Thyroid gland (tissue), 4 donors: ENCODE results near the gene ATR. TPM values are rescaled to one million over a fixed set of nuclear protein-coding genes. Genes with fewer than 3 reads are reported as not detected.

Experiments used
- DNase-seq, 2 donors: peaks; one replicate each; pipeline ENCODE4 v3.0.0-alpha.2; 2019
- H3K27ac ChIP-seq, 3 donors: fragments of 200-600 bp; sonication (generic); 1 replicate in 2 of 3; 2 replicates in 1 of 3; pipeline ENCODE4 v1.5.1; 2016 to 2019; ENCODE audit warnings: mild to moderate bottlenecking in 1 of 3, moderate library complexity in 1 of 3
- H3K27me3 ChIP-seq: fragments of 200-600 bp; sonication (generic); one replicate; pipeline ENCODE4 v1.5.1; 2019
- H3K36me3 ChIP-seq, 2 donors: fragments of 200-600 bp; sonication (generic); one replicate each; pipeline ENCODE4 v1.5.1; 2016 to 2019
- H3K4me1 ChIP-seq, 2 donors: fragments of 200-600 bp; sonication (generic); one replicate each; pipeline ENCODE4 v1.5.1; 2017 to 2019
- H3K4me3 ChIP-seq, 3 donors: fragments of 200-600 bp; sonication (generic); replicated peaks in 1 of 3; 1 replicate in 2 of 3; 2 replicates in 1 of 3; pipeline ENCODE4 v1.5.1; 2016; ENCODE audit warnings: mild to moderate bottlenecking in 1 of 3
- H3K9me3 ChIP-seq: fragments of 200-600 bp; sonication (generic); one replicate; pipeline ENCODE4 v1.5.1; 2017
- POLR2A ChIP-seq, 2 donors: fragments of 450-650 bp; IDR thresholded peaks; one replicate each; pipeline ENCODE4 v1.6.1; 2017; ENCODE audit warnings: antibody characterized with exemption in 2 of 2, mild to moderate bottlenecking in 2 of 2, moderate library complexity in 1 of 2
- WGBS, 2 donors: methylation state at CpG; one replicate each; pipeline ENCODE4 v1.1.5; 2017; 5-methylcytosine and 5-hydroxymethylcytosine counted together
- intact Hi-C: fragments of 100-400 bp; cut with DNase I; formaldehyde crosslinking; loops from one replicate; pipeline ENCODE4 v1.15.1; 2023
- total RNA-seq, 4 donors: library from RNA; depleted of rRNA; stranded (reverse); fragments of >200 nt; gene quantifications; one replicate each; pipeline ENCODE4 v1.2.3, GENCODE V29; 2016
- TF ChIP-seq, protein P1 (sequence below), 6 experiments: fragments of 200-600 bp in 3 of 6; fragments of 450-650 bp in 3 of 6; sonication (generic) in 3 of 6; IDR thresholded peaks; one replicate each; pipeline ENCODE4 v1.5.1; 2016 to 2019; ENCODE audit warnings: antibody characterized with exemption in 6 of 6, mild to moderate bottlenecking in 2 of 6, inconsistent platforms in 1 of 6, moderate library complexity in 1 of 6

Gene ATR
- total RNA-seq, result 10 to 100 TPM; 38.7 to 62.1 (median 46.3) TPM

- peaks cover 0 to 16% of the 10 kb centered on the region in 2 donors for H3K4me1 ChIP-seq
- H3K36me3 ChIP-seq, result no peaks in the 10 kb centered on the region
- 1% methylated on average over 21 to 30 of the region's 65 CpGs for WGBS, 2 donors
- H3K27ac ChIP-seq, result peak within 1 kb of the TSS; percentile 82 to 95 (median 85)
- peak; percentile 97 to 98 for DNase-seq
- no peaks in the 10 kb centered on the region for H3K9me3 ChIP-seq
- intact Hi-C loops, result no loop called here
- TF ChIP-seq POLR2A (IDR thresholded peaks at IDR 0.05), result peak; percentile 16 to 80
- TF ChIP-seq, protein P1, sequence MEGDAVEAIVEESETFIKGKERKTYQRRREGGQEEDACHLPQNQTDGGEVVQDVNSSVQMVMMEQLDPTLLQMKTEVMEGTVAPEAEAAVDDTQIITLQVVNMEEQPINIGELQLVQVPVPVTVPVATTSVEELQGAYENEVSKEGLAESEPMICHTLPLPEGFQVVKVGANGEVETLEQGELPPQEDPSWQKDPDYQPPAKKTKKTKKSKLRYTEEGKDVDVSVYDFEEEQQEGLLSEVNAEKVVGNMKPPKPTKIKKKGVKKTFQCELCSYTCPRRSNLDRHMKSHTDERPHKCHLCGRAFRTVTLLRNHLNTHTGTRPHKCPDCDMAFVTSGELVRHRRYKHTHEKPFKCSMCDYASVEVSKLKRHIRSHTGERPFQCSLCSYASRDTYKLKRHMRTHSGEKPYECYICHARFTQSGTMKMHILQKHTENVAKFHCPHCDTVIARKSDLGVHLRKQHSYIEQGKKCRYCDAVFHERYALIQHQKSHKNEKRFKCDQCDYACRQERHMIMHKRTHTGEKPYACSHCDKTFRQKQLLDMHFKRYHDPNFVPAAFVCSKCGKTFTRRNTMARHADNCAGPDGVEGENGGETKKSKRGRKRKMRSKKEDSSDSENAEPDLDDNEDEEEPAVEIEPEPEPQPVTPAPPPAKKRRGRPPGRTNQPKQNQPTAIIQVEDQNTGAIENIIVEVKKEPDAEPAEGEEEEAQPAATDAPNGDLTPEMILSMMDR (IDR thresholded peaks at IDR 0.05), result peak in 1 of 6 experiments; percentile 31
- peak within 1 kb of the TSS; percentile 57 to 85 (median 70) for H3K4me3 ChIP-seq
- H3K27me3 ChIP-seq, result no peaks in the 10 kb centered on the region
Measured at GRCh38 chr3:142578329-142579223, at the start of gene ATR. Gene ATR, minus strand, starts transcription at chr3:142578733. Its CDS starts 29 bp downstream, at chr3:142578704.

GRCh38 chr3:142626971-142627370 is 48.4 kb upstream of the ATR start:
- no peaks in the 10 kb centered on the region for H3K4me1 ChIP-seq
- no peaks in the 10 kb centered on the region for H3K9me3 ChIP-seq
- no peak for TF ChIP-seq POLR2A (IDR thresholded peaks at IDR 0.05)
- TF ChIP-seq, protein P1 (IDR thresholded peaks at IDR 0.05), result no peak
- intact Hi-C loops, result no loop called here
- DNase-seq, result no peak
- no peak overlapping the region for H3K4me3 ChIP-seq
- H3K27me3 ChIP-seq, result no peaks in the 10 kb centered on the region
- no peak overlapping the region for H3K27ac ChIP-seq
- H3K36me3 ChIP-seq, result no peaks in the 10 kb centered on the region

- no peaks in the 10 kb centered on the region for H3K9me3 ChIP-seq
- no peaks in the 10 kb centered on the region for H3K27me3 ChIP-seq
- H3K4me1 ChIP-seq, result no peaks in the 10 kb centered on the region
- no peak for DNase-seq
- H3K4me3 ChIP-seq, result no peak overlapping the region
- H3K27ac ChIP-seq, result no peak overlapping the region
- WGBS, 2 donors, result 79 to 87% methylated on average over 2 of the region's 2 CpGs
- intact Hi-C loops, result no loop called here
- H3K36me3 ChIP-seq, result no peaks in the 10 kb centered on the region
- TF ChIP-seq, protein P1 (IDR thresholded peaks at IDR 0.05), result no peak
- TF ChIP-seq POLR2A (IDR thresholded peaks at IDR 0.05), result no peak
Measured at GRCh38 chr3:142625153-142625440, 46.6 kb upstream of the ATR start.

DNA sequence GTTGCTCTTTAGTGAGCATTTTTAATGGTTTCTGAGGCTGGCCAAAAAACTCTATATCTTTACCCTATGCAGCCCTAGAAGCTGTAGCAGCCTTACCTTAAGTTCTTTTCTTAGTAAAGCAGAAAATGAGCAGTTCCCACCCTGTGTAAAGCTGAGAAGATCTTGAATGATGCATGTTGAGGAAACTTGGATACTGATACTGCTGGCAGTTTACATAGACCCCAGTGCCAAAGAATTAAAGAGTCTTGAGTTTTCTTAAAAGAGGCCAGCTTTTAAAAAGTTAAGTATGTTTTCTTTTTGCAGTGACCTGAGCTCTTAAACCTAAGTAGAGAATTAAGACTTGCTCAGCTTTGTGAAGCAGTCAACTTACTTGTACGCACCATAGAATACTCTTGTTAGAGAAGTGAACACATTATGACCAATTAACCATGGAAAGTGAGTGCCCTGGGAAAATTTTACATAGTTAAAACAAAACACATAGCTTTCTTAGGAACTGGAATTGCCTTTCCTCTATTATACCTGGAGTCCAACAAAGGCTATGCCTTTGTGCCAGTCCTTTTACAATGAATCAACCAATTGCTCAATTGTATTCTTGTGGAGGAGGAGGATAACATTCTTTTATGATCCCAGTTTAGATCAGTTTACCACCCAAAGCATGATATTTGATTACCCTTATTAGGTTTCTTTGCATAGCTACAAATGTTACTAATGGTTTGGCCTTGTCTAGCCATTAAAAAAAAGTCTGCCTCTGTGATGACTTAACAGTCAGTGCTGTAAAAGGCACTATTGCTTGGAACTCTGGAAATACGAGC is 46.0 kb upstream of the ATR start:
- no peaks in the 10 kb centered on the region for H3K4me1 ChIP-seq
- WGBS, 2 donors, result 70 to 74% methylated on average over 2 of the region's 2 CpGs
- no peak for TF ChIP-seq POLR2A (IDR thresholded peaks at IDR 0.05)
- TF ChIP-seq, protein P1 (IDR thresholded peaks at IDR 0.05), result no peak
- H3K27ac ChIP-seq, result no peak overlapping the region
- no peaks in the 10 kb centered on the region for H3K36me3 ChIP-seq
- intact Hi-C loops, result no loop called here
- H3K27me3 ChIP-seq, result no peaks in the 10 kb centered on the region
- no peak overlapping the region for H3K4me3 ChIP-seq
- H3K9me3 ChIP-seq, result no peaks in the 10 kb centered on the region
- no peak for DNase-seq

DNA sequence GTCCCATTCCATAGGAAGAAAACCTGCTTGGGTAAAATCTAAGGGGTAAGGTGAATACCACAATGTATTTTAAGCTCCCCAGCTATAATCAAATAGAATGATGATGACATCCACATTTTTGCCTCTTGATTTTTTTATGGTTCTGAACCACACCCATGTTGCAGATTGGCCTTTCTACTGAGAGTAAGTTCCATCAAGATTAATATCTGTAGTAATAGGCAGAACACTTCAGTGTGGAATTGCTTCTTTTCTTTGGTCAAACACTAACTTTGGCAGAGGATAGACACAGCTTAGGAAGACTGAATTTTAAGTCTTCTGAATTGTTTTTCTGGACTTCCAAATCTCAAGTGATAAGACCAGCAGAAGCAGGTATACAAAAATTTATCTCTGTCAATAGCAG is 44.7 kb upstream of the ATR start:
- H3K9me3 ChIP-seq, result no peaks in the 10 kb centered on the region
- H3K4me1 ChIP-seq, result no peaks in the 10 kb centered on the region
- no peaks in the 10 kb centered on the region for H3K27me3 ChIP-seq
- no peak for DNase-seq
- intact Hi-C loops, result no loop called here
- H3K27ac ChIP-seq, result no peak overlapping the region
- no peaks in the 10 kb centered on the region for H3K36me3 ChIP-seq
- TF ChIP-seq, protein P1 (IDR thresholded peaks at IDR 0.05), result no peak
- no peak for TF ChIP-seq POLR2A (IDR thresholded peaks at IDR 0.05)
- H3K4me3 ChIP-seq, result no peak overlapping the region
